Muscle of leg (tissue), 11 donors: ENCODE data around the gene ENTPD7. TPM values are rescaled to one million over a fixed set of nuclear protein-coding genes. Genes with fewer than 3 reads are reported as not detected.

ENCODE experiments used
- DNase-seq: peaks from one replicate; pipeline ENCODE4 v3.0.0; 2013
- H3K27ac ChIP-seq: one replicate; pipeline ENCODE4 v1.5.1; 2013; ENCODE audit warnings: mild to moderate bottlenecking, low read length, control low read depth
- H3K27me3 ChIP-seq: one replicate; pipeline ENCODE4 v1.6.1; 2013; ENCODE audit warnings: low read length; ENCODE audit not compliant: control insufficient read depth, insufficient read depth
- H3K36me3 ChIP-seq: one replicate; pipeline ENCODE4 v1.6.1; 2013; ENCODE audit warnings: low read length; ENCODE audit not compliant: control insufficient read depth, insufficient read depth
- H3K4me1 ChIP-seq: one replicate; pipeline ENCODE4 v1.6.1; 2013; ENCODE audit warnings: low read length; ENCODE audit not compliant: control insufficient read depth, insufficient read depth
- H3K4me3 ChIP-seq: one replicate; pipeline ENCODE4 v1.5.1; 2013; ENCODE audit warnings: low read length, control low read depth
- H3K9me3 ChIP-seq: replicated peaks from 2 replicates; pipeline ENCODE4 v1.6.1; 2013; ENCODE audit warnings: low read depth, low read length; ENCODE audit not compliant: control insufficient read depth
- WGBS: methylation state at CpG from one replicate; pipeline ENCODE4 v1.1.5; 2013; ENCODE audit warnings: missing lambda C conversion rate; ENCODE audit not compliant: insufficient coverage; 5-methylcytosine and 5-hydroxymethylcytosine counted together
- polyA plus RNA-seq, 8 donors: library from polyadenylated mRNA; unstranded; fragments of 120-200 nt; gene quantifications; one replicate each; pipeline versions ENCODE4 v1.2.1 to v1.2.3, GENCODE V29; 2013; ENCODE audit warnings: inconsistent platforms in 1 of 8, low replicate concordance in 1 of 8; ENCODE audit not compliant: insufficient read length in 8 of 8, insufficient read depth in 1 of 8
- total RNA-seq: library from RNA; stranded (reverse); fragments of 120-200 nt; gene quantifications from one replicate; pipeline ENCODE4 v1.2.4, GENCODE V29; 2013

ENTPD7 gene
- total and polyA plus RNA-seq, 9 donors: 3.4 to 4.9 (median 4.3) TPM

DNA sequence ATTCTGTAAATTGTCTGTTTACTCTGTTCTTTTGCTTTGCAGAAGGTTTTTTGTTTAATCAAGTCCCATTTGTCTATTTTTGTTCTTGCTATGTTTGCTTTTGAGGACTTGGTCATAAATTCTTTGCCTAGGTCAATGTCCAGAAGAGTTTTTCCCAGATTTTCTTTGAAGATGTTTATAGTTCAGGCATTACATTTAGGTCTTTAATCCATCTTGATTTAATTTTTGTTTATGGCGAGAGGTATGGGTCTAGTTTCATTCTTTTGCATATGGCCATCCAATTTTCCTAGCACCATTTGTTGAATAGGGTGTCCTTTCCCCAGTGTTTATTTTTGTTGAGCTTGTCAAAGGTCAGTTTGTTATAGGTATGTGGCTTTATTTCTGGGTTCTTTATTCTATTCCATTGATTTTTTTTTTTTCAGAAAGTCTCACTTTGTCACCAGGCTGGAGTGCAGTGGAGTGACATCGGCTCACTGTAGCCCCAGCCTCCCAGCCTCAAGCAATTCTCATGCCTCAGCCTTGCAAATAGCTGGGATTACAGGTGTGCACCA, 11.6 kb upstream of the ENTPD7 start:
- DNase-seq: no peak
- H3K27ac ChIP-seq: no peak overlapping the region
- no peak overlapping the region for H3K4me3 ChIP-seq
- H3K27me3 ChIP-seq: peaks cover 4% of the 10 kb centered on the region
- H3K9me3 ChIP-seq: no peaks in the 10 kb centered on the region
- H3K36me3 ChIP-seq: no peaks in the 10 kb centered on the region
- peaks cover 3% of the 10 kb centered on the region for H3K4me1 ChIP-seq
- no CpG with 5 or more reads among the region's 2 CpGs for WGBS

DNA sequence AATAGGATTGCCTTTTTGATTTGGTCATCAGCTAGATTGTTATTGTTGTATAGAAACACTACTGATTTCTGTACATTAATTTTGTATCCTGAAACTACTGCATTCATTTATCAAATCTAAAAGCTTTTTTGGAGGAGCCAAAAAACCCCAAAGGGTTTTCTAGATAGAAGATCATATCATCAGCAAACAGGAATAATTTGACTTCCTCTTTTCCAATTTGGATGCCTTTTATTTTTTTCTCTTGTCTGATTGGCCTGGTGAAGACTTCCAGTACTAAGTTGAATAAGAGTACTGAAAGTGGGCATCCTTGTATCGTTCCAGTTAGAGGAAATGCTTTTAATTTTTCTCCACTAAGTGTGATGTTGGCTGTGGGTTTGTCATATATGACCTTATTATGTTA, 10.6 kb upstream of the ENTPD7 start:
- no peak for DNase-seq
- Histone ChIP-seq H3K36me3 (no peaks in the 10 kb centered on the region), H3K4me3 (no peak overlapping the region), H3K4me1 (peaks cover 3% of the 10 kb centered on the region), H3K27me3 (peaks cover 6% of the 10 kb centered on the region), H3K27ac (no peak overlapping the region), H3K9me3 (no peaks in the 10 kb centered on the region)
- no CpG with 5 or more reads among the region's 1 CpG for WGBS

DNA sequence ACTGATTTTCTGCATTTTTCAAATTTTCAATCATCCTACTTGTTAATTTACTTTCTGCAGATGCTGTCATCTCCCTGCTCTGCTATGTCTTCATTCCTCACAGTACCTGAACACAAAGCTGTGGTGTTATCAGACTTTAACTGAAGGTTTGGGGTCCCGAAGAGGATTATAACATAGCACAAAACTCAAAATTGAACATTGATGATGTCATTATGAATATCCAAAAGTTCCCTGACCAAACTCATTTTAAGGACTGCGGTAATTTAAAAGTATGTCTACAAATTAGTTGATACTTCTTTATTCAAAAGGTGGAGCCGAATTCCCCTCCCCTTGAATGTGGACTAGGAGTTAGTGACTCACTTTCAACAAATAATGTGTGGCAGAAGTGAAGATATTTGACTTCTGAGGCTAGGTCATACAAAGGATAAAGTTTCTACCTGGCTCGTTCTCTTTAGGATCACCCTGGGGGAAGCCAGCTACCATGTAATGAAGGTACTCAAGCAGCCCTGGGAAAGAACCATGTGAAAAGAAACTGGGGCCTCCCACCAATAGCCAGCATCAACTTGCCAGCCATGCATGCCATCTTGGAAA, 6.4 kb upstream of the ENTPD7 start:
- peaks cover 3% of the 10 kb centered on the region for H3K4me1 ChIP-seq
- H3K4me3 ChIP-seq: no peak overlapping the region
- no peak for DNase-seq
- no peaks in the 10 kb centered on the region for H3K36me3 ChIP-seq
- H3K27me3 ChIP-seq: peaks cover 10% of the 10 kb centered on the region
- 67% methylated on average over 1 of the region's 4 CpGs for WGBS
- no peaks in the 10 kb centered on the region for H3K9me3 ChIP-seq
- H3K27ac ChIP-seq: no peak overlapping the region

DNA sequence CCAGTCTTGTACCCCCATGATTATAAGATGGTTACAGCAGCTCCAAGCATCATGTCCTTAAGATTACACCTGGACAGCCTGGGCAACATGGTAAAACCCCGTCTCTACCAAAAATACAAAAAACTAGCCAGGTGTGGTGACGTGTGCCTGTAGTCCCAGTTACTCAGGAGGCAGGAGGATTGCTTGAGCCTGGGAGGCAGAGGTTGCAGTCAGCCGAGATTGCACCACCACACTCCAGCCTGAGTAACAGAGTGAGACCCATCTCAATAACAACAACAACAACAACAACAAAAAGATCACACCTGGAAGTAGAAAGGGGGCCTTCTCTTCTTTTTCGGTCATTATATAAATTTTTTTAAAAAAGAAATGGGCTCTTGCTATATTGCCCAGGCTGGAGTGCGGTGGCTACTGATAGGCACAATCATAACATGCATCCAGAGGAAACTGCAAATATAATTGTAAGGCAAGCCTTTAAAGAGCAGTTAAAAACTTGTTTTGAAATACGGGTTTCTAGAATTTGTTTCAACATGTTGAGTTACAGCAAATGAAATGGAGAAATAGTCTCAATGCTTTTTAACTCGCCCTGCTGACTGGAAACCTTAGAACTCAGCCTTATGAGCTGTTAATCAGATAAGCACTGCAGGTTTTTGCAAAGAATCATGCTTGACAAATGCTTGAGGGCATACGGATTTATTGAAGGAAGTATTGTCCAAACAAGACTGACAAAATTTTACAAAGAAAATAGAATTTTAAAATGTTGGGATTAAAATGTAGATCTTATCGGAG, 4.7 kb upstream of the ENTPD7 start:
- DNase-seq: no peak
- H3K27me3 ChIP-seq: peaks cover 27% of the 10 kb centered on the region
- no peak overlapping the region for H3K27ac ChIP-seq
- peaks cover 11% of the 10 kb centered on the region for H3K4me1 ChIP-seq
- 85% methylated on average over 3 of the region's 9 CpGs for WGBS
- no peaks in the 10 kb centered on the region for H3K9me3 ChIP-seq
- H3K36me3 ChIP-seq: no peaks in the 10 kb centered on the region
- no peak overlapping the region for H3K4me3 ChIP-seq

DNA sequence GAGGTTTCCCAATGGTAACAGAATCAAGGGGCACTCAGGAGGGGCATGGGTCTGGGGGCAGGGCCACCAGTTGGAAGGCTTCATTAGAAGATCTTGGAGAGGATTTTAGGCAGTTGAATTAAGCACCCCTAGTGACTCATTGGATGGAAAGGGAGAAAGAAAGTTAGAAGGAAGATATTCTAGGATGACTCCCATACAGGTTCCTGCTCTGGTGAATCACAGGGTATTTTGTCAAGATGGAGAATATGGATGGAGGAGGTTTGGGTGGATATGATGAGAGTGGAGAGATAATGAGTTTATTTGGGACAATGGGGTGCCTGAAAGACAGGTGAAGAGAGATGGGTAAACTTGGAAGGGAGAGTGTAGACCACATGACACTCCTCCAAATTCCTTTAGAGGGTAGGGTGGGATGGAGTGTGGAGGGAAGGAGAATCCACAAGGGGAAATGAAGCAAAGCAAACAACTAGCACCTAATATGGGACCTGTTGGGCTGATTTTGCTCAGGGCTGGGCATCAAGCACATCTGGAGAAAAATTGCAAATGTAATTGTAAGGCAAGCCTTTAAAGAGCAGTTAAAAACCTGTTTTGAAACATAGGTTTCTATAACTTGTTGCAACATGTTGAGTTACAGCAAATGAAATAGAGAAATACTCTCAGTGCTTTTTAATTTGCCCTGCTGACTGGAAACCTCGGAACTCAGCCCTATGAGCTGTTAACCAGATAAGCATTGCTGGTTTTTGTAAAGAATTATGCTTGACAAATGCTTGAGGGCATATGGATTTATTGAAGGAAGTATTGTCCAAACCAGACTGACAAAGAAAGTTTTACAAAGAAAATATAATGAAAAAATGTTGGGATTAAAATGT, 2.9 kb upstream of the ENTPD7 start:
- no peaks in the 10 kb centered on the region for H3K36me3 ChIP-seq
- H3K27me3 ChIP-seq: peaks cover 24% of the 10 kb centered on the region
- no peak overlapping the region for H3K4me3 ChIP-seq
- H3K27ac ChIP-seq: no peak overlapping the region
- DNase-seq: no peak
- no peaks in the 10 kb centered on the region for H3K9me3 ChIP-seq
- H3K4me1 ChIP-seq: peaks cover 14% of the 10 kb centered on the region
- no CpG with 5 or more reads among the region's 1 CpG for WGBS

DNA sequence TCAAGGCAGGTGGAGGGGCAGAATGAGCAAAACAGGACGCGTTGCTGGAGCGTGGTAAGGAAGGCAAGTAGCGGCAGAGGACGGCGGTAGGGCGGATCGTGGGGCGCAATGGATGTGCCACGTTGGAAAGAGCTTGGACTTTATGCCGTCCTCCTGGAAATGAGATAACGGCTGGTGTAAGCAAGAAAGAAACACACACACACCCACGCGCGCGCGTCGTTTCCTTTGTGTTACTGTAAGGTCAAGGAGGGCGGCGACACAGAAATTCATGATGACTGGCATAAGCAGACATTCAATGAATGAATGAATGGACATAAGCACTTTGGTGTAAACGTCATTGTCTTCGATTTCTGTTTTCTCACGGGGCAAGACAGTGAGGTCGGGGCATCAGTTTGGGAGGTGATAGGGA, 683 bp upstream of the ENTPD7 start:
- Histone ChIP-seq H3K4me3 (peak overlapping the region; percentile 80), H3K27me3 (peaks cover 22% of the 10 kb centered on the region), H3K9me3 (no peaks in the 10 kb centered on the region), H3K27ac (no peak overlapping the region), H3K4me1 (peaks cover 14% of the 10 kb centered on the region), H3K36me3 (no peaks in the 10 kb centered on the region)
- WGBS: 12% methylated on average over 10 of the region's 24 CpGs
- DNase-seq: peak; percentile 27

DNA sequence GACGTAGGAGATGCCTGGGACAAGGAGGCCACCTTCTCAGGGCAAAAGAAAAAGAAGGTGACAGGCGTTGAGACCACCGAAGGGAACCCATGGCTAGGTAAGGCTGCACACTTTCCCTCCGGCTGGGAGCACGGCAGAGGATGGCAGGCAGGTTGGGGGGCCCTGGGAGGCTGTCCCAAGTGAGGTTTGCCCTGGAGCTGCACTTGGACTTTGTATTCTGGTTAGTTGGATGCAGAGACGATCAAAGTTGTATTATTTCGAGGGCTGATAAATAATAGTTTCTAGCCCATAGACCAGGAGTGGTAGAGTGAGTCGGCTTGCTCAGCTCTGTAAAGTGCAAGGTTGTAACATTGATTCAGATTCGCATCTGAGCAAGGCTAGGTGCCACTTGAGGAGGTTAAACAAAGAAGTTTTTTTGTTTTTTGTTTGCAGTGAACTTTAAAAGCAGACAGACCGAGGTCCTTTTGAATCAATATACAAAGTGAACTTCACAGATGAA, 608 bp downstream of the ENTPD7 start:
- Histone ChIP-seq H3K27me3 (peaks cover 22% of the 10 kb centered on the region), H3K36me3 (no peaks in the 10 kb centered on the region), H3K4me3 (peak overlapping the region; percentile 80), H3K9me3 (no peaks in the 10 kb centered on the region), H3K27ac (no peak overlapping the region), H3K4me1 (peaks cover 14% of the 10 kb centered on the region)
- WGBS: 15% methylated on average over 9 of the region's 10 CpGs
- no peak for DNase-seq

DNA sequence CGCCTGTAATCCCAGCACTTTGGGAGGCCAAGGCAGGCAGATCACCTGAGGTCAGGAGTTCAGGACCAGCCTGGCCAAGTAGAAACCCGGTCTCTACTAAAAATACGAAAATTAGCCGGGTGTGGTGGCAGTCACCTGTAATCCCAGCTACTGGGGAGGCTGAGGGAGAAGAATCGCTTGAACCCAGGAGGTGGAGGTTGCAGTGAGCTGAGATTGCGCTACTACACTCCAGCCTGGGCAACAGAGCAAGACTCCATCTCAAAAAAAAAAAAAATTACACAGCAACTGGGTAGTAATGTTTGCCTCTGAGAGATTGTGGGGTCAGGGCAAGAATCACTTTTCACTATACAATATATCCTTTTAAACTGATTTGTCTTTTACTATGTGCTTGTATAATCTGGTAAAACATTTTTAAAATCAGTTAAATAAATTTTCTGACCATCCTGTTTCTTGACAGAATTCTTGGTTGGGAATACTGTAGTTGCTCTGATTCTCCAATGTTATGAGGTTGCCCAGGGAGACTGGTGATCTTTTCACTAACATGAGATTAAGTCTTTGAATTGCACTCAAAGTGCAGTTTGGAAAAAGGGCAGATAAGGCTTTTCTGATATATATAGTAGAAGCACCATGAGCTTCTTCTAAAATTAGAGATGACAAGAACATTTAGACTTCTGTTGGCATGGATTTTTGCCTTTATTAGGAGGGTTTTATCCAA, 1.5 kb downstream of the ENTPD7 start:
- no peak overlapping the region for H3K4me3 ChIP-seq
- DNase-seq: no peak

DNA sequence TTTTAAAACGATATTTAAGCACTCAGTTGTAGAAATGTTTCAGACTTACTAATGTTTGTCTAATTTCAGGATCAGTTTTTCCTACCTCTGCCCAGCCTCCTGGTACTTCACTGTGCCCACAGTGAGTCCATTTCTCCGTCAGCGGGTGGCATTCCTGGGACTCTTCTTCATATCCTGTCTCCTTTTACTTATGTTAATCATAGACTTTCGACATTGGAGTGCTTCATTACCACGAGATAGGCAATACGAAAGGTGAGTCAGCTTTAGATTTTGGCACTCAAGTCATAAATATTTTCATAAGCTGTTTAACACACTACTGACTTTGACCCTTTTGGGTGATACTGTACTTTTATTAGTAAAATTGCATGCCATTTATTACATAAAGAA, 2.1 kb downstream of the ENTPD7 start:
- no peak overlapping the region for H3K27ac ChIP-seq
- DNase-seq: no peak
- peaks cover 22% of the 10 kb centered on the region for H3K27me3 ChIP-seq
- H3K4me1 ChIP-seq: peaks cover 14% of the 10 kb centered on the region
- H3K36me3 ChIP-seq: no peaks in the 10 kb centered on the region
- 75% methylated on average over 2 of the region's 6 CpGs for WGBS
- no peak overlapping the region for H3K4me3 ChIP-seq
- H3K9me3 ChIP-seq: no peaks in the 10 kb centered on the region

More for the DNA sequence above, 1.5 kb downstream of the ENTPD7 start:
- Histone ChIP-seq H3K27me3 (peaks cover 22% of the 10 kb centered on the region), H3K9me3 (no peaks in the 10 kb centered on the region), H3K36me3 (no peaks in the 10 kb centered on the region), H3K4me1 (peaks cover 14% of the 10 kb centered on the region), H3K27ac (no peak overlapping the region)
- WGBS: 89% methylated on average over 4 of the region's 6 CpGs
